Measurements from ENCODE around the gene NUAK2.
A peak's percentile ranks its signal among the peaks of the same experiment; 100 is the strongest.

The NUAK2 gene

GRCh38 chr1:205294175-205294917, 27.2 kb downstream of the NUAK2 start:
- Histone ChIP-seq H3K27me3 (ENCODE audit: control insufficient read depth in 1 of 2, insufficient read depth in 1 of 2, low read length in 2 of 2) (no peaks in the 10 kb centered on the region), H3K4me2 (ENCODE audit: low read length, poor library complexity, severe bottlenecking) (peak overlapping the region; percentile 7), H3K4ac (ENCODE audit: low read depth in 1 of 2, low read length in 2 of 2) (peak overlapping the region; percentile 93 to 99), H2BK120ac (ENCODE audit: low read depth, low read length) (peak overlapping the region; percentile 97), H3K4me3 (ENCODE audit: insufficient read depth in 1 of 2, low read depth in 1 of 2, low read length in 2 of 2) (peak overlapping the region in 1 of 2 experiments; percentile 10), H3K14ac (ENCODE audit: low read length in 2 of 2) (peak overlapping the region in 1 of 2 experiments; percentile 66), H4K91ac (ENCODE audit: low read length) (peak overlapping the region; percentile 99), H3K18ac (ENCODE audit: low read depth in 1 of 2, low read length in 2 of 2) (peak overlapping the region; percentile 94 to 99), H3K36me3 (ENCODE audit: control insufficient read depth in 1 of 2, insufficient read depth in 2 of 2, low read depth in 1 of 2, low read length in 2 of 2) (no peaks in the 10 kb centered on the region), H3K23ac (ENCODE audit: low read length in 2 of 2) (no peak overlapping the region), H2BK5ac (ENCODE audit: low read depth, low read length, poor library complexity, severe bottlenecking) (peak overlapping the region; percentile 85), H3K9ac (ENCODE audit: low read length) (peak overlapping the region; percentile 45), H2AFZ (ENCODE audit: low read depth, low read length) (no peak overlapping the region), H3K4me1 (ENCODE audit: control insufficient read depth, insufficient read depth, low read depth, low read length) (peaks cover 28% of the 10 kb centered on the region), H3K79me1 (replicated peaks; ENCODE audit: low read length, poor library complexity, severe bottlenecking) (no peaks in the 10 kb centered on the region), H4K8ac (ENCODE audit: low read length) (peak overlapping the region; percentile 98), H2AK5ac (ENCODE audit: low read length, severe bottlenecking) (peak overlapping the region; percentile 81), H3K27ac (ENCODE audit: low read length, poor library complexity, severe bottlenecking) (peak overlapping the region; percentile 96), H2BK15ac (ENCODE audit: low read depth, poor library complexity, severe bottlenecking) (peak overlapping the region; percentile 92), H3K9me3 (ENCODE audit: control insufficient read depth, low read length) (no peaks in the 10 kb centered on the region), H2BK12ac (ENCODE audit: low read length in 2 of 2) (peak overlapping the region; percentile 99 to 100)
- DNase-seq: peak; percentile 99
- WGBS: 2% methylated on average over 3 of the region's 6 CpGs

GRCh38 chr1:205293350-205294074, 28.0 kb downstream of the NUAK2 start:
- H3K36me3 ChIP-seq (ENCODE audit: control insufficient read depth in 1 of 2, insufficient read depth in 2 of 2, low read depth in 1 of 2, low read length in 2 of 2): no peaks in the 10 kb centered on the region
- peak overlapping the region; percentile 99 to 100 for H2BK12ac ChIP-seq (ENCODE audit: low read length in 2 of 2)
- H3K4me2 ChIP-seq (ENCODE audit: low read length, poor library complexity, severe bottlenecking): no peak overlapping the region
- 89% methylated on average over 10 of the region's 10 CpGs for WGBS
- H2AK5ac ChIP-seq (ENCODE audit: low read length, severe bottlenecking): peak overlapping the region; percentile 78
- no peaks in the 10 kb centered on the region for H3K27me3 ChIP-seq (ENCODE audit: control insufficient read depth in 1 of 2, insufficient read depth in 1 of 2, low read length in 2 of 2)
- no peak overlapping the region for H2AFZ ChIP-seq (ENCODE audit: low read depth, low read length)
- peak overlapping the region; percentile 85 for H2BK5ac ChIP-seq (ENCODE audit: low read depth, low read length, poor library complexity, severe bottlenecking)
- H3K4me1 ChIP-seq (ENCODE audit: control insufficient read depth, insufficient read depth, low read depth, low read length): peaks cover 24% of the 10 kb centered on the region
- peak overlapping the region; percentile 97 for H2BK120ac ChIP-seq (ENCODE audit: low read depth, low read length)
- peak overlapping the region in 1 of 2 experiments; percentile 66 for H3K14ac ChIP-seq (ENCODE audit: low read length in 2 of 2)
- H4K91ac ChIP-seq (ENCODE audit: low read length): peak overlapping the region; percentile 99
- peak overlapping the region in 1 of 2 experiments; percentile 10 for H3K4me3 ChIP-seq (ENCODE audit: insufficient read depth in 1 of 2, low read depth in 1 of 2, low read length in 2 of 2)
- peak overlapping the region; percentile 93 to 99 for H3K4ac ChIP-seq (ENCODE audit: low read depth in 1 of 2, low read length in 2 of 2)
- peak overlapping the region; percentile 94 to 99 for H3K18ac ChIP-seq (ENCODE audit: low read depth in 1 of 2, low read length in 2 of 2)
- no peak overlapping the region for H3K9ac ChIP-seq (ENCODE audit: low read length)
- peak overlapping the region; percentile 98 for H4K8ac ChIP-seq (ENCODE audit: low read length)
- peak overlapping the region; percentile 96 for H3K27ac ChIP-seq (ENCODE audit: low read length, poor library complexity, severe bottlenecking)
- peak overlapping the region in 1 of 2 experiments; percentile 28 for H3K23ac ChIP-seq (ENCODE audit: low read length in 2 of 2)
- no peaks in the 10 kb centered on the region for H3K79me1 ChIP-seq (replicated peaks; ENCODE audit: low read length, poor library complexity, severe bottlenecking)
- no peaks in the 10 kb centered on the region for H3K9me3 ChIP-seq (ENCODE audit: control insufficient read depth, low read length)
- DNase-seq: no peak
- peak overlapping the region; percentile 92 for H2BK15ac ChIP-seq (ENCODE audit: low read depth, poor library complexity, severe bottlenecking)

GRCh38 chr1:205291596-205291995, 29.9 kb downstream of the NUAK2 start:
- H3K36me3 ChIP-seq (ENCODE audit: control insufficient read depth in 1 of 2, insufficient read depth in 2 of 2, low read depth in 1 of 2, low read length in 2 of 2): no peaks in the 10 kb centered on the region
- no peaks in the 10 kb centered on the region for H3K9me3 ChIP-seq (ENCODE audit: control insufficient read depth, low read length)
- H2BK5ac ChIP-seq (ENCODE audit: low read depth, low read length, poor library complexity, severe bottlenecking): no peak overlapping the region
- no peak overlapping the region for H2BK120ac ChIP-seq (ENCODE audit: low read depth, low read length)
- H3K18ac ChIP-seq (ENCODE audit: low read depth in 1 of 2, low read length in 2 of 2): peak overlapping the region in 1 of 2 experiments; percentile 6
- H3K4me2 ChIP-seq (ENCODE audit: low read length, poor library complexity, severe bottlenecking): no peak overlapping the region
- peaks cover 29% of the 10 kb centered on the region for H3K4me1 ChIP-seq (ENCODE audit: control insufficient read depth, insufficient read depth, low read depth, low read length)
- no peak for DNase-seq
- peak overlapping the region; percentile 23 to 46 for H2BK12ac ChIP-seq (ENCODE audit: low read length in 2 of 2)
- H4K8ac ChIP-seq (ENCODE audit: low read length): no peak overlapping the region
- 97% methylated on average over 6 of the region's 6 CpGs for WGBS
- no peak overlapping the region for H2BK15ac ChIP-seq (ENCODE audit: low read depth, poor library complexity, severe bottlenecking)
- H3K27me3 ChIP-seq (ENCODE audit: control insufficient read depth in 1 of 2, insufficient read depth in 1 of 2, low read length in 2 of 2): no peaks in the 10 kb centered on the region
- peak overlapping the region; percentile 21 for H4K91ac ChIP-seq (ENCODE audit: low read length)
- H2AK5ac ChIP-seq (ENCODE audit: low read length, severe bottlenecking): peak overlapping the region; percentile 10
- H3K4ac ChIP-seq (ENCODE audit: low read depth in 1 of 2, low read length in 2 of 2): no peak overlapping the region
- no peak overlapping the region for H3K27ac ChIP-seq (ENCODE audit: low read length, poor library complexity, severe bottlenecking)
- H3K79me1 ChIP-seq (replicated peaks; ENCODE audit: low read length, poor library complexity, severe bottlenecking): no peaks in the 10 kb centered on the region
- H3K4me3 ChIP-seq (ENCODE audit: insufficient read depth in 1 of 2, low read depth in 1 of 2, low read length in 2 of 2): no peak overlapping the region
- H3K14ac ChIP-seq (ENCODE audit: low read length in 2 of 2): no peak overlapping the region
- H2AFZ ChIP-seq (ENCODE audit: low read depth, low read length): no peak overlapping the region
- H3K23ac ChIP-seq (ENCODE audit: low read length in 2 of 2): peak overlapping the region in 1 of 2 experiments; percentile 27
- no peak overlapping the region for H3K9ac ChIP-seq (ENCODE audit: low read length)
